Measurements from ENCODE around the gene TUSC2.

- TF ChIP-seq POLR2AphosphoS5 (IDR thresholded peaks at IDR 0.05; ENCODE audit: low read depth, low read length): no peak
- TF ChIP-seq CTCF (IDR thresholded peaks at IDR 0.05): no peak
- no peak for TF ChIP-seq REST (IDR thresholded peaks at IDR 0.05; ENCODE audit: insufficient read depth in 1 of 2, low read depth in 2 of 2, low read length in 1 of 2)
- TF ChIP-seq SIN3A (IDR thresholded peaks at IDR 0.05; ENCODE audit: borderline replicate concordance, insufficient read depth, low read depth, low read length): no peak
- TF ChIP-seq TCF7L2 (IDR thresholded peaks at IDR 0.05; ENCODE audit: low read depth, low read length): no peak
Observed at GRCh38 chr3:50371133-50371685, 43.2 kb upstream of the TUSC2 start.

Data from Panc1 (cell line).